PC-9 (cell line): ENCODE results near the gene TMIGD2. TPM values are rescaled to one million over a fixed set of nuclear protein-coding genes. Genes with fewer than 3 reads are reported as not detected.
"Not testable (repeated sequence)": the region's sequence is repeated elsewhere in the genome, so short reads cannot be mapped to it uniquely, and the experiment has no call there.

ENCODE experiments used
- BruUV-seq: library from RNA; stranded (reverse); fragments of 400-500 nt; replicated peaks from 2 replicates; lab custom pipeline; 2021; lab: Mats Ljungman, UMichigan
- CTCF ChIA-PET: fragments of 300-600 bp; sonication (Branson Sonifier 250); formaldehyde crosslinking; loops from one replicate; lab custom pipeline; 2022; ENCODE audit warnings: antibody characterized with exemption; lab: Charles Lee
- POLR2A ChIA-PET: fragments of 300-600 bp; sonication (Branson Sonifier 250); formaldehyde crosslinking; loops from one replicate; lab custom pipeline; 2022; ENCODE audit warnings: antibody characterized with exemption; ENCODE audit not compliant: unreplicated experiment; lab: Charles Lee
- DNase-seq, 2 experiments: peaks; one replicate each; pipeline versions ENCODE4 v3.0.0 to v3.0.0-alpha.2; 2015 to 2022; ENCODE audit warnings: mixed read lengths in 1 of 2
- H2AFZ ChIP-seq: fragments of 200-600 bp; sonication (generic); 2 replicates; pipeline ENCODE4 v1.8.1; 2017; ENCODE audit warnings: antibody characterized with exemption
- H3F3A ChIP-seq: fragments of 200-600 bp; sonication (generic); 2 replicates; pipeline ENCODE4 v1.8.1; 2017; ENCODE audit warnings: antibody characterized with exemption, mild to moderate bottlenecking, low read depth; ENCODE audit not compliant: insufficient read depth
- H3K27ac ChIP-seq: fragments of 200-600 bp; sonication (generic); 2 replicates; pipeline ENCODE4 v1.6.1; 2016; ENCODE audit warnings: mixed run types
- H3K27me3 ChIP-seq: fragments of 200-600 bp; sonication (generic); 2 replicates; pipeline ENCODE4 v1.6.1; 2016; ENCODE audit warnings: low read depth, mixed run types; ENCODE audit not compliant: insufficient read depth
- H3K36me3 ChIP-seq: fragments of 200-600 bp; sonication (generic); 2 replicates; pipeline ENCODE4 v1.6.1; 2016; ENCODE audit warnings: low read depth, mixed run types
- H3K4me1 ChIP-seq: fragments of 200-600 bp; sonication (generic); replicated peaks from 2 replicates; pipeline ENCODE4 v1.6.1; 2016; ENCODE audit warnings: mixed run types; ENCODE audit not compliant: insufficient read depth
- H3K4me2 ChIP-seq: fragments of 200-600 bp; sonication (generic); 2 replicates; pipeline ENCODE4 v1.6.1; 2017; ENCODE audit warnings: mixed run types
- H3K4me3 ChIP-seq: fragments of 200-600 bp; sonication (generic); 2 replicates; pipeline ENCODE4 v1.6.1; 2016; ENCODE audit warnings: mixed run types
- H3K79me2 ChIP-seq: fragments of 200-600 bp; sonication (generic); 2 replicates; pipeline ENCODE4 v1.6.1; 2017; ENCODE audit warnings: low read depth, mixed run types
- H3K9me2 ChIP-seq: fragments of 200-600 bp; sonication (generic); 2 replicates; pipeline ENCODE4 v1.8.1; 2017; ENCODE audit warnings: mild to moderate bottlenecking; ENCODE audit not compliant: insufficient read depth
- H3K9me3 ChIP-seq: fragments of 200-600 bp; sonication (generic); 2 replicates; pipeline ENCODE4 v1.8.1; 2016; ENCODE audit warnings: low read depth; ENCODE audit not compliant: insufficient read depth
- H4K20me1 ChIP-seq: fragments of 200-600 bp; sonication (generic); 2 replicates; pipeline ENCODE4 v1.8.1; 2017; ENCODE audit not compliant: insufficient read depth
- CTCF ChIP-seq: fragments of 200-600 bp; sonication (generic); conservative IDR thresholded peaks from 2 replicates; pipeline ENCODE4 v1.6.1; 2017; ENCODE audit warnings: mixed run types, antibody characterized with exemption, mild to moderate bottlenecking, moderate library complexity
- EZH2 ChIP-seq: fragments of 200-600 bp; sonication (generic); IDR thresholded peaks from 2 replicates; pipeline ENCODE4 v1.8.0; 2017; ENCODE audit warnings: antibody characterized with exemption, low read depth
- intact Hi-C: fragments of 100-400 bp; cut with micrococcal nuclease; formaldehyde crosslinking; loops from one replicate; pipeline ENCODE4 v1.10.0; 2022; ENCODE audit not compliant: unreplicated experiment
- total RNA-seq: library from RNA; stranded (reverse); gene quantifications from 2 replicates; pipeline ENCODE4 v1.2.3, GENCODE V29; 2021

The TMIGD2 gene
- total RNA-seq, 1 experiment from 2014 or later: not detected

GRCh38 chr19:4329858-4330257, 27.7 kb upstream of the TMIGD2 start:
- TF ChIP-seq EZH2 (no peak), CTCF (no peak)
- DNase-seq: no peak
- Histone ChIP-seq H3K36me3 (no peaks in the 10 kb centered on the region), H4K20me1 (no peaks in the 10 kb centered on the region), H3K4me1 (no peaks in the 10 kb centered on the region), H3K9me3 (no peaks in the 10 kb centered on the region), H2AFZ (no peak overlapping the region), H3K79me2 (no peaks in the 10 kb centered on the region), H3K4me3 (no peak overlapping the region), H3F3A (no peaks in the 10 kb centered on the region), H3K4me2 (no peak overlapping the region), H3K27me3 (no peaks in the 10 kb centered on the region), H3K9me2 (no peaks in the 10 kb centered on the region), H3K27ac (no peak overlapping the region)
- BruUV-seq: no TSS peak
- ChIA-PET POLR2A (no interaction called here), CTCF (no interaction called here)
- intact Hi-C loops: no loop called here

GRCh38 chr19:4328991-4329681, 26.9 kb upstream of the TMIGD2 start:
- intact Hi-C loops, H3K4me2 ChIP-seq, CTCF ChIA-PET, H3K36me3 ChIP-seq, H3F3A ChIP-seq, H3K79me2 ChIP-seq, H3K4me3 ChIP-seq, POLR2A ChIA-PET, H3K27me3 ChIP-seq, H3K9me2 ChIP-seq, H3K9me3 ChIP-seq, DNase-seq, H4K20me1 ChIP-seq, BruUV-seq, H3K4me1 ChIP-seq, H3K27ac ChIP-seq, H2AFZ ChIP-seq: not testable (repeated sequence)

GRCh38 chr19:4328243-4328990, 26.2 kb upstream of the TMIGD2 start:
- ChIA-PET POLR2A (no interaction called here), CTCF (no interaction called here)
- H3K9me2 ChIP-seq: no peaks in the 10 kb centered on the region
- H3K79me2 ChIP-seq: no peaks in the 10 kb centered on the region
- intact Hi-C loops: no loop called here
- no peaks in the 10 kb centered on the region for H3K27me3 ChIP-seq
- H3K4me2 ChIP-seq: no peak overlapping the region
- no TSS peak for BruUV-seq
- no peaks in the 10 kb centered on the region for H3F3A ChIP-seq
- no peak overlapping the region for H3K4me3 ChIP-seq
- H3K27ac ChIP-seq: no peak overlapping the region
- H4K20me1 ChIP-seq: no peaks in the 10 kb centered on the region
- H3K9me3 ChIP-seq: no peaks in the 10 kb centered on the region
- no peak for TF ChIP-seq CTCF
- TF ChIP-seq EZH2: no peak
- no peak overlapping the region for H2AFZ ChIP-seq
- no peaks in the 10 kb centered on the region for H3K36me3 ChIP-seq
- no peaks in the 10 kb centered on the region for H3K4me1 ChIP-seq
- DNase-seq: no peak
